Activated CD4-positive, alpha-beta T cell treated with anti-CD3 and anti-CD28 coated beads, Interleukin-2, amount 10 ng/mL, durations not matched to agents 24 days and 14 days (primary cell): ENCODE results near the gene CTSD. TPM values are rescaled to one million over a fixed set of nuclear protein-coding genes. Genes with fewer than 3 reads are reported as not detected.

Experiments
- DNase-seq: peaks from one replicate; pipeline ENCODE4 v3.0.0; 2022
- H3K27ac Mint-ChIP-seq: one replicate; pipeline ENCODE4 v1.8.0; 2022; ENCODE audit warnings: mild to moderate bottlenecking, mixed read lengths
- H3K27me3 Mint-ChIP-seq: one replicate; pipeline ENCODE4 v1.8.0; 2022; ENCODE audit warnings: mixed read lengths
- H3K36me3 Mint-ChIP-seq: one replicate; pipeline ENCODE4 v1.8.0; 2022; ENCODE audit warnings: low read depth, mild to moderate bottlenecking, mixed read lengths
- H3K4me1 Mint-ChIP-seq: one replicate; pipeline ENCODE4 v1.8.0; 2021; ENCODE audit warnings: mixed read lengths
- H3K4me3 Mint-ChIP-seq: one replicate; pipeline ENCODE4 v1.8.0; 2022; ENCODE audit warnings: mild to moderate bottlenecking, moderate library complexity, mixed read lengths
- H3K9me3 Mint-ChIP-seq: one replicate; pipeline ENCODE4 v1.8.0; 2021; ENCODE audit warnings: mixed read lengths
- intact Hi-C: fragments of 100-400 bp; cut with micrococcal nuclease; formaldehyde crosslinking; loops from one replicate; pipeline ENCODE4 v1.15.1; 2023
- total RNA-seq: library from RNA; stranded (reverse); gene quantifications from 2 replicates; pipeline ENCODE4 v1.2.3, GENCODE V29; 2022

CTSD gene
- total RNA-seq, 1 donor from 2014 or later = 59.8 TPM

GRCh38 chr11:1759151-1759850, 4.4 kb downstream of the CTSD start:
- intact Hi-C loops = loop anchor here (2.0 kb wide), 1 partner anchor 94 kb away; the partner anchor contains the start of gene LSP1
- Mint-ChIP-seq H3K27me3 (no peaks in the 10 kb centered on the region), H3K27ac (peak overlapping the region; percentile 91), H3K36me3 (peaks cover 9% of the 10 kb centered on the region), H3K4me3 (peak overlapping the region; percentile 79), H3K4me1 (peaks cover 54% of the 10 kb centered on the region), H3K9me3 (no peaks in the 10 kb centered on the region)
- no peak for DNase-seq

- intact Hi-C loops = loop anchor here (2.0 kb wide), 1 partner anchor 94 kb away; the partner anchor contains the start of gene LSP1
- Mint-ChIP-seq H3K27ac (peak overlapping the region; percentile 91), H3K27me3 (no peaks in the 10 kb centered on the region), H3K36me3 (peaks cover 9% of the 10 kb centered on the region), H3K4me3 (peak overlapping the region; percentile 79), H3K4me1 (peaks cover 52% of the 10 kb centered on the region), H3K9me3 (no peaks in the 10 kb centered on the region)
- DNase-seq = no peak
These were observed 5.0 kb downstream of the CTSD start for GRCh38 chr11:1758611-1759150.

- Mint-ChIP-seq H3K27ac (peak overlapping the region; percentile 91), H3K4me1 (peaks cover 53% of the 10 kb centered on the region), H3K4me3 (peak overlapping the region; percentile 79), H3K27me3 (no peaks in the 10 kb centered on the region), H3K9me3 (no peaks in the 10 kb centered on the region), H3K36me3 (peaks cover 12% of the 10 kb centered on the region)
- intact Hi-C loops = loop anchor here (2.0 kb wide), 1 partner anchor 95 kb away; the partner anchor contains the start of gene LSP1
- DNase-seq = peak; percentile 86
These were observed 5.7 kb downstream of the CTSD start for GRCh38 chr11:1757861-1758610.

GRCh38 chr11:1756791-1757771, 6.6 kb downstream of the CTSD start:
- no peak for DNase-seq
- no peaks in the 10 kb centered on the region for H3K9me3 Mint-ChIP-seq
- H3K27me3 Mint-ChIP-seq = no peaks in the 10 kb centered on the region
- peak overlapping the region; percentile 79 for H3K4me3 Mint-ChIP-seq
- peak overlapping the region; percentile 91 for H3K27ac Mint-ChIP-seq
- H3K36me3 Mint-ChIP-seq = peaks cover 13% of the 10 kb centered on the region
- intact Hi-C loops = no loop called here
- H3K4me1 Mint-ChIP-seq = peaks cover 47% of the 10 kb centered on the region

GRCh38 chr11:1755692-1756561, 7.8 kb downstream of the CTSD start:
- DNase-seq = peak; percentile 68
- peak overlapping the region; percentile 34 for H3K27ac Mint-ChIP-seq
- peak overlapping the region; percentile 68 for H3K4me3 Mint-ChIP-seq
- peaks cover 13% of the 10 kb centered on the region for H3K36me3 Mint-ChIP-seq
- no peaks in the 10 kb centered on the region for H3K27me3 Mint-ChIP-seq
- intact Hi-C loops = no loop called here
- no peaks in the 10 kb centered on the region for H3K9me3 Mint-ChIP-seq
- H3K4me1 Mint-ChIP-seq = peaks cover 42% of the 10 kb centered on the region

- Mint-ChIP-seq H3K27ac (peak overlapping the region; percentile 34), H3K9me3 (no peaks in the 10 kb centered on the region), H3K36me3 (peaks cover 13% of the 10 kb centered on the region), H3K27me3 (peaks cover 3% of the 10 kb centered on the region), H3K4me1 (peaks cover 44% of the 10 kb centered on the region), H3K4me3 (peak overlapping the region; percentile 68)
- intact Hi-C loops = no loop called here
- no peak for DNase-seq
These were observed 8.4 kb downstream of the CTSD start for GRCh38 chr11:1755344-1755691.

GRCh38 chr11:1754376-1755150, 9.2 kb downstream of the CTSD start:
- Mint-ChIP-seq H3K9me3 (no peaks in the 10 kb centered on the region), H3K4me1 (peaks cover 45% of the 10 kb centered on the region), H3K27me3 (peaks cover 11% of the 10 kb centered on the region), H3K36me3 (peaks cover 13% of the 10 kb centered on the region), H3K4me3 (peak overlapping the region; percentile 51), H3K27ac (peak overlapping the region; percentile 63)
- intact Hi-C loops = no loop called here
- DNase-seq = no peak

GRCh38 chr11:1753929-1754305, 9.8 kb downstream of the CTSD start:
- H3K4me1 Mint-ChIP-seq = peaks cover 44% of the 10 kb centered on the region
- no peak overlapping the region for H3K4me3 Mint-ChIP-seq
- H3K27ac Mint-ChIP-seq = no peak overlapping the region
- no peak for DNase-seq
- intact Hi-C loops = no loop called here
- peaks cover 13% of the 10 kb centered on the region for H3K36me3 Mint-ChIP-seq
- H3K27me3 Mint-ChIP-seq = peaks cover 13% of the 10 kb centered on the region
- H3K9me3 Mint-ChIP-seq = no peaks in the 10 kb centered on the region

- intact Hi-C loops = no loop called here
- Mint-ChIP-seq H3K36me3 (peaks cover 12% of the 10 kb centered on the region), H3K4me1 (peaks cover 40% of the 10 kb centered on the region), H3K9me3 (no peaks in the 10 kb centered on the region), H3K27ac (no peak overlapping the region), H3K27me3 (peaks cover 15% of the 10 kb centered on the region), H3K4me3 (no peak overlapping the region)
- no peak for DNase-seq
These were observed 10.3 kb downstream of the CTSD start for GRCh38 chr11:1753229-1753928.

- H3K4me1 Mint-ChIP-seq = peaks cover 36% of the 10 kb centered on the region
- intact Hi-C loops = no loop called here
- H3K27ac Mint-ChIP-seq = no peak overlapping the region
- no peak for DNase-seq
- H3K4me3 Mint-ChIP-seq = no peak overlapping the region
- H3K27me3 Mint-ChIP-seq = peaks cover 17% of the 10 kb centered on the region
- no peaks in the 10 kb centered on the region for H3K9me3 Mint-ChIP-seq
- peaks cover 11% of the 10 kb centered on the region for H3K36me3 Mint-ChIP-seq
These were observed 10.9 kb downstream of the CTSD start for GRCh38 chr11:1752907-1753228.

GRCh38 chr11:1751999-1752906, 11.5 kb downstream of the CTSD start:
- H3K36me3 Mint-ChIP-seq = peaks cover 11% of the 10 kb centered on the region
- no peak overlapping the region for H3K27ac Mint-ChIP-seq
- no peaks in the 10 kb centered on the region for H3K9me3 Mint-ChIP-seq
- H3K27me3 Mint-ChIP-seq = peaks cover 17% of the 10 kb centered on the region
- peaks cover 30% of the 10 kb centered on the region for H3K4me1 Mint-ChIP-seq
- no peak overlapping the region for H3K4me3 Mint-ChIP-seq
- intact Hi-C loops = no loop called here
- no peak for DNase-seq
